A673 (cell line): Measurements from ENCODE around the gene FANCG.

Source experiments
- CTCF ChIP-seq: fragments of 300-800, 200-600 bp; sonication (generic); conservative IDR thresholded peaks from 2 replicates; pipeline ENCODE4 v1.5.1; 2017; ENCODE audit warnings: low read depth, mild to moderate bottlenecking, antibody characterized with exemption, low read length, moderate library complexity, mixed read lengths
- EZH2 ChIP-seq: fragments of 200-600 bp; sonication (generic); IDR thresholded peaks from 2 replicates; pipeline ENCODE4 v1.6.1; 2017; ENCODE audit warnings: borderline replicate concordance, low read depth, mild to moderate bottlenecking, mixed read lengths, antibody characterized with exemption, low read length; ENCODE audit not compliant: poor library complexity, severe bottlenecking

- TF ChIP-seq CTCF (no peak), EZH2 (no peak)
These were observed 30.6 kb upstream of the FANCG start for GRCh38 chr9:35110327-35110761.
